GM10266 (cell line): ENCODE results near the gene SRM.
A peak's percentile ranks its signal among the peaks of the same experiment; 100 is the strongest.

Experiments used
- DNase-seq: peaks from one replicate; pipeline ENCODE4 v3.0.0; 2012; ENCODE audit errors: extremely low spot score
- CTCF ChIP-seq: IDR thresholded peaks from 2 replicates; pipeline ENCODE4 v1.5.1; 2012; ENCODE audit warnings: mild to moderate bottlenecking, low read depth; ENCODE audit not compliant: control insufficient read depth, insufficient read depth; ENCODE audit errors: missing control alignments

SRM gene

DNA sequence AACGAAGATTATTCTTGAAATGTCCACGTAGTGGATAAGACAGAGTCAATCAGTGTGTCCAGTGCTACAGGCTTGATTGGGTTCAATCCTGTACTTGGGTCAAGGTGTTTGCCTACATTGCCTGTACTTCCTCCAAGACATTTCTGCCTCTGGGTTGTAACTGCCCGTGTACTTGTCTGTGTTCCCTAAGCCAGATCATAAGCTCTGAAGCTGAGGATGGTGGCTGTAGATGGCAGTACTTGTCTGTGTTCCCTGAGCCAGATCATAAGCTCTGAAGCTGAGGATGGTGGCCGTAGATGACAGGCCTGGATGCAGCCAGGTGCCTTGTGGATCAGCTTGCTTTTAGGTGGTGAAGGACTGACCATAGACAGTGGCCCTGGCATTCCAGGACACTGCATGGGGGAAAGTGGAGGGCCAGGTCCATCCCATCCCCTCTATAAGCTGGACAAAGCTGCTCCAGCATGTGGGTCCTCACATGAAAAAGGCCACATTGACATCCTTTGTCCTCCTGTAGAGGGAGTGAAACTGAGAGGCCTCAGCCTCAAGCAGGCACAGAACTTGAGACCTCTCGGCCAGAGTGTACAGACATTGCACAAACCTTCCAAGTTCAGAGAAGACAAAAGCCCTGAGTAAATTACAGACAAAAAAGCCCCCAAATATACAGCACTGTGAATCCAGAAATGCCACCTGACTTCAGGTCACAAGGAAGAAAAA is 2.0 kb upstream of the SRM start:
- TF ChIP-seq CTCF = no peak
- DNase-seq = no peak

GRCh38 chr1:11059155-11059967 is 457 bp downstream of the SRM start:
- TF ChIP-seq CTCF = no peak
- DNase-seq = peak; percentile 47

DNA sequence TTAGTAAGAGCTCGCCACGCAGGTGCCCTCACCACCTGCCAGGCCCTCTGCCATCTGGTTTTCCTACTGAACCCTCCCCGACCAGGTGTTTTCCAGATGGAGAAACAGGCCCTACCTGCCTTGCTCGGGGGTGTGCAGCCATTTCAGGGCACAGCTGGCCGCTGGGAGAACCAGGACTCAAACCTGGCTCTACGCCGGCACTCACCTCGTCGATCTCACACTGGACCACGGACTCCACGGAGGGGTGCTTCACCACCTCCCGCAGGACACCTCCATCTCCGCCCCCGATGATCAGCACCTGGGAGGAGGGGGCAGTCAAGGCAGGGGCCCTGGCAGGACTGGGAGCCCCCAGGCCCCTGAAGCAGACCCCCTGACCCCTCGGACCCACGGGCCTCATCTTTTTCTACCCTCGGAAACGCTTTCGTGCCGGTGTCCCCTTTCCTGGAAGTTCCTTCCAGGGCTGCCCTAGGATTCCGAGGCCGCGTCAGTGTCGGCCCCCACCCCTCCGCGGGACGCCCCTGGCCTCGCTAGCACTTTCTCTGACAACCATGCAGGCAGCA is 1.1 kb downstream of the SRM start:
- no peak for DNase-seq

GRCh38 chr1:11058026-11058425 is 1.8 kb downstream of the SRM start:
- DNase-seq = no peak
- TF ChIP-seq CTCF = no peak

More for the DNA sequence above, 1.1 kb downstream of the SRM start:
- TF ChIP-seq CTCF = no peak

DNA sequence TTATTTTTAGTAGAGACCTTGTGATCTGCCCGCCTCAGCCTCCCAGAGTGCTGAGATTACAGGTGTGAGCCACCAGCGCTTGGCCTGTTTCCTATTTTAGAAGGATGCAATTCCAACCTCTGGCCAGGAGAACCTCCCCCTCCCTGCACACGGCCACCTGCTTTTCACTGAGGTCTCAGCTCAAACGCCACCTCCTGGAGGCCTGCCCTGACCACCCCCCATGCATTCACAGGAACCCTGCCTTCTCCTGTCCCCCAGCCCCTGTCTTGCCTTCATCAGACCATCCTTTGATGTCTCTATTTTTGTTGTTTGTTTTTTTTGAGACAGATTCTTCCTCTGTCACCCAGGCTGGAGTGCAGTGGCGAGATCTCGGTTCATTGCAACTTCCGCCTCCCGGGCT is 2.3 kb downstream of the SRM start:
- no peak for DNase-seq
- TF ChIP-seq CTCF = no peak

- no peak for DNase-seq
- no peak for TF ChIP-seq CTCF
These were observed 3.3 kb downstream of the SRM start for GRCh38 chr1:11056504-11056903.

DNA sequence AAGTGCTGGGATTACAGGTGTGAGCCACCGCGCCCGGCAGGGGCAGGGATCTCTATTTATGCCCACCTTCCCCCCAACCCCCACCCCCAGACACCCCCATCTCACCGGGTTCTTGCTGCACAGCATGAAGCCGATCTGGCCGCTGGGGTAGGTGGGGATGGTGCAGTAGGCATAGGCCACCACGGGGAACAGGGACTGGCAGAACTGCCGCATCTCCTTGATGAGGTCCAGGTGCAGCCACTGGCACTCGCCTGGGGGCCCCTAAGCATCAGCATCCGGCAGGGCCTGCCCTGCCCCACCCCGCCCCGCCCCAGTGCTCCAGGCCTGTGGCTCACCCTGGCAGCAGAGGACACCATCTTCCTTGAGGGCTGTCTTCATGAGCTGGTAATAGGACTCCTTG is 4.1 kb downstream of the SRM start:
- no peak for DNase-seq
- TF ChIP-seq CTCF = no peak
